Spinal cord (tissue), 10 donors: ENCODE results near the gene NUP85. TPM values are rescaled to one million over a fixed set of nuclear protein-coding genes. Genes with fewer than 3 reads are reported as not detected.
A peak's percentile ranks its signal among the peaks of the same experiment; 100 is the strongest.
"Not testable (repeated sequence)": the region's sequence is repeated elsewhere in the genome, so short reads cannot be mapped to it uniquely, and the experiment has no call there.

Source experiments
- DNase-seq, 6 donors: peaks; one replicate each; pipeline versions ENCODE4 v3.0.0 to v3.0.0-alpha.2; 2013 to 2015; ENCODE audit warnings: low spot score in 6 of 6, low read depth in 4 of 6
- H3K27ac ChIP-seq: one replicate; pipeline ENCODE4 v1.5.1; 2013; ENCODE audit warnings: low read depth, low read length, control low read depth
- H3K27me3 ChIP-seq: one replicate; pipeline ENCODE4 v1.6.1; 2013; ENCODE audit warnings: low read length; ENCODE audit not compliant: control insufficient read depth, insufficient read depth
- H3K36me3 ChIP-seq: one replicate; pipeline ENCODE4 v1.6.1; 2013; ENCODE audit warnings: low read length; ENCODE audit not compliant: control insufficient read depth, insufficient read depth
- H3K4me1 ChIP-seq: one replicate; pipeline ENCODE4 v1.6.1; 2013; ENCODE audit warnings: low read length; ENCODE audit not compliant: control insufficient read depth, insufficient read depth
- H3K4me3 ChIP-seq: one replicate; pipeline ENCODE4 v1.5.1; 2013; ENCODE audit warnings: low read depth, low read length, control low read depth
- H3K9me3 ChIP-seq: one replicate; pipeline ENCODE4 v1.6.1; 2013; ENCODE audit warnings: low read length; ENCODE audit not compliant: control insufficient read depth, insufficient read depth
- WGBS: methylation state at CpG from one replicate; pipeline ENCODE4 v1.1.5; 2013; ENCODE audit warnings: missing lambda C conversion rate; ENCODE audit not compliant: insufficient coverage; 5-methylcytosine and 5-hydroxymethylcytosine counted together
- polyA plus RNA-seq, 2 donors: library from polyadenylated mRNA; unstranded; fragments of 120-200 nt; gene quantifications; one replicate each; pipeline ENCODE4 v1.2.1, GENCODE V29; 2013; ENCODE audit not compliant: insufficient read length in 2 of 2
- total RNA-seq, 2 donors: library from RNA; depleted of rRNA in 1 of 2; stranded (reverse); fragments of 120-200 nt in 1 of 2; fragments of >200 nt in 1 of 2; gene quantifications; one replicate each; pipeline versions ENCODE4 v1.2.3 to v1.2.4, GENCODE V29; 2013 to 2014
- donor health status: healthy.

The NUP85 gene
- total and polyA plus RNA-seq, 4 donors: 29.8 to 63.0 (median 42.6) TPM

GRCh38 chr17:75271233-75271954 is 65.9 kb downstream of the NUP85 start:
- Histone ChIP-seq H3K27ac (no peak overlapping the region), H3K27me3 (no peaks in the 10 kb centered on the region), H3K36me3 (peaks cover 42% of the 10 kb centered on the region), H3K4me3 (peak overlapping the region; percentile 68), H3K9me3 (no peaks in the 10 kb centered on the region), H3K4me1 (peaks cover 61% of the 10 kb centered on the region)
- DNase-seq: peak in 5 of 6 donors; percentile 31 to 90 (median 68)
- WGBS: under 1% methylated on average over 74 of the region's 74 CpGs

GRCh38 chr17:75271955-75272847 is 66.7 kb downstream of the NUP85 start:
- H3K27me3 ChIP-seq: no peaks in the 10 kb centered on the region
- DNase-seq: peak in 1 of 6 donors; percentile 63
- peaks cover 36% of the 10 kb centered on the region for H3K36me3 ChIP-seq
- no peak overlapping the region for H3K27ac ChIP-seq
- peak overlapping the region; percentile 68 for H3K4me3 ChIP-seq
- peaks cover 53% of the 10 kb centered on the region for H3K4me1 ChIP-seq
- H3K9me3 ChIP-seq: no peaks in the 10 kb centered on the region
- WGBS: 59% methylated on average over 22 of the region's 24 CpGs

DNA sequence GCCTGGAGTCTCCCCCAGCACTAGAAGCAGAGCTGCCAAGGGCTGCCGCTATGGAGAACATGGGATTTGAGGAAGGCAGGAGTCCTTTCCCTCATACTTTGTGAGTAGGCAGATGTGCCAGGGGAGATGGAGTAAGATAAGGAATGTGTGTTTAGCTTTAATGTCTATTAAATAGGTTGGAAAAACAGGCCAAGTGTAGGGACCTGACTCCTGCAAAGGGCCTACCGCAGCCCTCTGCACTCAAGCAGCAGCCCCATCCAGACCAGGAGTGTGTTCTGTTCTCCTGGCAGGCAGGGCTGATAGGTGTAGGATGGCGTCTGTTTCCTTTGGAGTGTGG is 67.3 kb downstream of the NUP85 start:
- WGBS: 100% methylated on average over 2 of the region's 3 CpGs
- no peaks in the 10 kb centered on the region for H3K27me3 ChIP-seq
- peaks cover 47% of the 10 kb centered on the region for H3K4me1 ChIP-seq
- DNase-seq: no peak
- peaks cover 34% of the 10 kb centered on the region for H3K36me3 ChIP-seq
- H3K4me3 ChIP-seq: no peak overlapping the region
- H3K9me3 ChIP-seq: no peaks in the 10 kb centered on the region
- H3K27ac ChIP-seq: no peak overlapping the region

DNA sequence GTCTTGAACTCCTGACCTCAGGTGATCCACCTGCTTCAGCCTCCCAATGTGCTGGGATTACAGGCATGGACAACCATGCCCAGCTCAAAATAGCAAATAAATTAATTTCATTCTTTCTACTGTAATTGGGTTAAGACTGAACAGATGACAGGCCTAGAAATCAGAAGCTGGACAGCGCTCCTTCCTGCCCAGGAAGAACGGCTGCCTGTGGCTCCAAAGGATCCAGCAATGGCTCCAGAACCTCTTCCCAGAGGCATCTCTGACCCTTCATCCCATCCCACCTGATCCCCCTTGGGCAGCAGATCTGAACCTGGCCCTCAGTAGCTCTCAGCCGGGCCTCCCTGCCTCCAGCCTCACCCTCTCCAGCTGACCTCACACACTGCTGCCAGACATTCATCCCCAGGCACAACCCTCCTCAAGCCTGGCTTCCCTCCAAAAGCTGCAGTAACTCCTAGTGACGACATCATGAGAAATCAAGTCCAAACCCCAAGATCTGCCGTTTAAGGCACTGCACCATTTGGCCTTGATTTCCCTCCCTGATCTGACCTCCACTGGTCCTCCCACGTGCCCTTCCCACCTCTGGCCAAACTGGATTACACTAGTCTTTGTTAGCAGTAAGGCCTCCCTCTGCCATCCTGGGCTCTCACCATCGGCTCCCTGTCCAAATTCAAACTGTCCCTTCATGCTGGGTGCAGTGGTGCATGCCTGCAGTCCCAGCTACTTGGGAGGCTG is 68.7 kb downstream of the NUP85 start:
- Histone ChIP-seq H3K27ac (no peak overlapping the region), H3K36me3 (peaks cover 35% of the 10 kb centered on the region), H3K9me3 (no peaks in the 10 kb centered on the region), H3K4me3 (no peak overlapping the region), H3K4me1 (peaks cover 41% of the 10 kb centered on the region), H3K27me3 (no peaks in the 10 kb centered on the region)
- no peak for DNase-seq
- WGBS: 77% methylated on average over 6 of the region's 7 CpGs

DNA sequence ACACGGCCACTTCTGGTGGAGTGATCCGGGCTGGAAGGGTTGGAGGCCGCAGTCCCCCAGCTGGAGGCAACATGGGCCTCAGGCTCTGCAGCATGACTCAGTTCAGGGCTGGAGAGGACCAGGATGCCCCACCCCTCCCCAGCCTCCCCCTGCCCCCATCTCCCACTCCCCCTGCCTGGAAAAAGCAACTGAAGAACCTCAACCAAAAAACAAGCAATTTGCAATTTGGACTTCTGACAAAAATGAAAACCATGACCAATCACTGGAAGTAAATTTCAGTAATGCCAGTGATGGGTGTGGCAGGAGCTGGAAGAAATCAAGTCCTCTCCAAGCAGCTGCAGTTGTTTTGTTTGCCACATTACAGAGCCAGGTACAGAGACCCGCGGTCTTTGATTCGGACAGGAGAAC is 72.2 kb downstream of the NUP85 start:
- Histone ChIP-seq H3K27me3 (no peaks in the 10 kb centered on the region), H3K9me3 (no peaks in the 10 kb centered on the region), H3K27ac (no peak overlapping the region), H3K36me3 (peaks cover 30% of the 10 kb centered on the region), H3K4me3 (no peak overlapping the region), H3K4me1 (peaks cover 11% of the 10 kb centered on the region)
- no peak for DNase-seq
- 86% methylated on average over 4 of the region's 6 CpGs for WGBS

DNA sequence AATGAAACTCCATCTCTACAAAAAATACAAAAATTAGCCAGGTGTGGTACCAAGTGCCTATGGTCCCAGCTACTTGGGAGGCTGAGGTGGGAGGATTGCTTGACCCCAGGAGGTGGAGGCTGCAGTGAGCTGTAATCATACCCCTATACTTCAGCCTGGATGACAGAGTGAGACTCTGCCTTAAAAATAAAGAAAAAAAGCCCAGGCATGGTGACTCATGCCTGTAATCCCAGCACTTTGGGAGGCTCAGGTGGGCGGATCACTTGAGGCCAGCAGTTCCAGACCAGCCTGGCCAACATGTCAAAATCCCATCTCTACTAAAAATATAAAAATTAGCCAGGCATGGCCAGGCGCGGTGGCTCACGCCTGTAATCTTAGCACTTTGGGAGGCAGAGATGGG is 74.7 kb downstream of the NUP85 start:
- not testable (repeated sequence) for H3K9me3 ChIP-seq, H3K4me1 ChIP-seq, DNase-seq, H3K27me3 ChIP-seq, H3K27ac ChIP-seq, H3K4me3 ChIP-seq
- WGBS: 100% methylated on average over 2 of the region's 4 CpGs
- peaks cover 19% of the 10 kb centered on the region for H3K36me3 ChIP-seq

DNA sequence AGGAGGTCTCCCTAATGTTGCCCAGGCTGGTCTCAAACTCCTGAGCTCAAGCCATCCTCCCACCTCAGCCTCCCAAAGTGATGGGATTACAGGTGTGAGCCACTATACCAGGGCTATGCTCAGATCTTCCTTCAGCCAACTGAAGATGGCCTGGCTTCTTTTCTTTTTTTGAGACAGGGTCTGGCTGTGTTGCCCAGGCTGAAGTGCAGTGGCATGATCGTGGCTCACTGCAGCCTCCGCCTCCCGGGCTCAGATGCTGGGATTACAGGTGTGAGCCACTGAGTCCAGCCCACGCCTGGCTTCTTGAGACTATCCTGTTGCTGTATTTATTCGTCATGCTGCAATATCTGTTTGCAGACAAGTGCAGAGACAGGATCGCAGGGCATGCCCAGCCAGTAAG is 79.6 kb downstream of the NUP85 start:
- peaks cover 13% of the 10 kb centered on the region for H3K36me3 ChIP-seq
- no peak overlapping the region for H3K27ac ChIP-seq
- no peak overlapping the region for H3K4me3 ChIP-seq
- H3K27me3 ChIP-seq: no peaks in the 10 kb centered on the region
- 93% methylated on average over 6 of the region's 6 CpGs for WGBS
- peaks cover 4% of the 10 kb centered on the region for H3K4me1 ChIP-seq
- DNase-seq: no peak
- H3K9me3 ChIP-seq: no peaks in the 10 kb centered on the region

Other genes starting within 250 kb of the NUP85 start
- 10 to 100 TPM; 12.3 to 16.5 TPM for gene HID1, start 232.9 kb upstream of the NUP85 start, total RNA-seq
- 10 to 100 TPM; 51.1 to 61.6 TPM for gene HID1, start 232.9 kb upstream of the NUP85 start, polyA plus RNA-seq
- 1 to 10 TPM; 7.3 to 8.0 TPM for gene CDR2L, start 218.0 kb upstream of the NUP85 start, total RNA-seq
- gene CDR2L, start 218.0 kb upstream of the NUP85 start, polyA plus RNA-seq: 10 to 100 TPM; 24.3 to 25.4 TPM
- gene MRPL58, start 193.0 kb upstream of the NUP85 start, total RNA-seq: 10 to 100 TPM; 13.0 to 35.5 TPM
- 10 to 100 TPM; 24.5 to 27.0 TPM for gene MRPL58, start 193.0 kb upstream of the NUP85 start, polyA plus RNA-seq
- 100 to 1,000 TPM; 145 to 326 TPM for gene ATP5PD, start 158.7 kb upstream of the NUP85 start, total RNA-seq
- gene ATP5PD, start 158.7 kb upstream of the NUP85 start, polyA plus RNA-seq: 100 to 1,000 TPM; 303 to 304 TPM
- gene KCTD2, start 158.5 kb upstream of the NUP85 start, total RNA-seq: 10 to 100 TPM; 31.9 to 45.6 TPM
- 10 to 100 TPM; 66.8 to 72.3 TPM for gene KCTD2, start 158.5 kb upstream of the NUP85 start, polyA plus RNA-seq
- gene SLC16A5, start 117.7 kb upstream of the NUP85 start, total RNA-seq: 1 to 10 TPM; 2.4 to 8.7 TPM
- gene SLC16A5, start 117.7 kb upstream of the NUP85 start, polyA plus RNA-seq: 1 to 10 TPM; 3.4 to 7.9 TPM
- gene ARMC7, start 95.7 kb upstream of the NUP85 start, total RNA-seq: 1 to 10 TPM; 2.5 to 5.5 TPM
- 10 to 100 TPM; 12.5 to 14.2 TPM for gene ARMC7, start 95.7 kb upstream of the NUP85 start, polyA plus RNA-seq
- gene NT5C, start 73.9 kb upstream of the NUP85 start, total RNA-seq: 10 to 100 TPM; 27.2 to 61.0 TPM
- gene NT5C, start 73.9 kb upstream of the NUP85 start, polyA plus RNA-seq: 10 to 100 TPM; 52.4 to 59.4 TPM
- gene JPT1, start 51.2 kb upstream of the NUP85 start, total RNA-seq: 100 to 1,000 TPM in 1 of 2 donors, 10 to 100 TPM in 1; 79.8 to 116 TPM
- 100 to 1,000 TPM; 319 to 353 TPM for gene JPT1, start 51.2 kb upstream of the NUP85 start, polyA plus RNA-seq
- 100 to 1,000 TPM; 133 to 360 TPM for gene SUMO2, start 22.7 kb upstream of the NUP85 start, total RNA-seq
- gene SUMO2, start 22.7 kb upstream of the NUP85 start, polyA plus RNA-seq: 100 to 1,000 TPM; 557 to 562 TPM
- 10 to 100 TPM; 12.1 to 19.8 TPM for gene GGA3, start 55.9 kb downstream of the NUP85 start, total RNA-seq
- 10 to 100 TPM; 53.4 to 57.5 TPM for gene GGA3, start 55.9 kb downstream of the NUP85 start, polyA plus RNA-seq
- 10 to 100 TPM; 47.9 to 71.2 TPM for gene MRPS7, start 56.2 kb downstream of the NUP85 start, total RNA-seq
- gene MRPS7, start 56.2 kb downstream of the NUP85 start, polyA plus RNA-seq: 10 to 100 TPM; 70.3 to 73.5 TPM
- gene MIF4GD, start 65.6 kb downstream of the NUP85 start, total RNA-seq: 10 to 100 TPM; 11.0 to 21.8 TPM
- gene MIF4GD, start 65.6 kb downstream of the NUP85 start, polyA plus RNA-seq: 10 to 100 TPM; 30.2 to 31.1 TPM
- 1 to 10 TPM; 6.7 to 9.3 TPM for gene SLC25A19, start 83.8 kb downstream of the NUP85 start, total RNA-seq
- gene SLC25A19, start 83.8 kb downstream of the NUP85 start, polyA plus RNA-seq: 10 to 100 TPM in 1 of 2 donors, 1 to 10 TPM in 1; 9.0 to 11.7 TPM
- gene GRB2, start 200.0 kb downstream of the NUP85 start, total RNA-seq: 10 to 100 TPM; 86.6 to 91.8 TPM
- gene GRB2, start 200.0 kb downstream of the NUP85 start, polyA plus RNA-seq: 100 to 1,000 TPM; 167 to 205 TPM